SKM-1 (cell line): ENCODE measurements around the gene GLT8D2.

Source experiments
- DNase-seq: peaks from one replicate; lab custom pipeline; 2025; ENCODE audit not compliant: unreplicated experiment; lab: John Stamatoyannopoulos, UW

GLT8D2 gene

DNA sequence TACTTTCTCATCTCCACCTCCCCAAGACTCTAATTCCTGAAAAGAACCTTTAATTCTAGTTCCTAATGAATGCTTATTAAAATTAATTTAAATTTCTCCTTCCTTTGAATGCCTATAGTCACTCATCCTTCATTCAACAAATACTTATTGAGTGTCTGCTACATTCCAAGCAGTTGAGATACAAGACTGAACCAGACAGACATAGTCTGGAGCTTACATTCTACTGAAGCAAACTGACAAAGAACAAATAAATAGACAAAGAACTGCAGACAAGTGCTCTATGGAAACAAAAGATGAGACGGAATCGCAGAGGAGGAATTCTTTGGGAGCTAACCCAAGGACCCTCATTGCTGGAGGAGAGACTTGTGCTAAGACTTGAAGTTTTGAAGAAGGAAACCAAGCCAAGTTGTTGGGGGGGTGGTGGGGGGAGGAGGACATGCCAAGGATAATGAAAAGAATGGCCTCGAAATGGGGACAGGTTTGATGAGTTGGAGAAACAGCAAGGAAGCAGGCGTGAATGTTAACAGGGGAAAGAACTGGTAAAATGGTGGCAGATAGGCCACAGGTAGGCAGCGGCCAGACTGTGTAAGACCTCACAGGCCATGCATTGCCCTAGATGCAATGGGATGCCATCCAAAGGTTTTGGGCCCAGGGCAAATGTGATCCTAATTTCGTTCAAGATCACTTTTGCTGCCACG lies 94.0 kb downstream of the GLT8D2 start:
- DNase-seq, result no peak

DNA sequence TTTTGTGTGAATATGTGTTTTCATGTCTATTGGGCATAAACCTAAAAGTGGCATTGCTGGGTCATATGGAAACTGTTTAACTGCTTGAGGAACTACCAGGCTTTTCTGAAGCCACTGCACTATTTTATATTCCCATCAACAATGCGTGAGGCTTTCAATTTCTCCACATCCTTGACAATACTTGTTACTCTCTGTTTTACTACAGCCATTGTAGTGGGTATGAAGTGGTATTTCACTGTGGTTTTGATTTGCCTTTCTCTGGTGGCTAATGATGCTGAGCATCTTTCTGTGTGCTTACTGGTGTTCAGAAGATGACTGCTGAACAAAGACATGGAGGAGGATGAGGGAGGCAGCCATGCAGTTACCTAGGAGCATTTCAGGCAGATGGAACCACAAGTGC lies 97.5 kb downstream of the GLT8D2 start:
- DNase-seq, result no peak

DNA sequence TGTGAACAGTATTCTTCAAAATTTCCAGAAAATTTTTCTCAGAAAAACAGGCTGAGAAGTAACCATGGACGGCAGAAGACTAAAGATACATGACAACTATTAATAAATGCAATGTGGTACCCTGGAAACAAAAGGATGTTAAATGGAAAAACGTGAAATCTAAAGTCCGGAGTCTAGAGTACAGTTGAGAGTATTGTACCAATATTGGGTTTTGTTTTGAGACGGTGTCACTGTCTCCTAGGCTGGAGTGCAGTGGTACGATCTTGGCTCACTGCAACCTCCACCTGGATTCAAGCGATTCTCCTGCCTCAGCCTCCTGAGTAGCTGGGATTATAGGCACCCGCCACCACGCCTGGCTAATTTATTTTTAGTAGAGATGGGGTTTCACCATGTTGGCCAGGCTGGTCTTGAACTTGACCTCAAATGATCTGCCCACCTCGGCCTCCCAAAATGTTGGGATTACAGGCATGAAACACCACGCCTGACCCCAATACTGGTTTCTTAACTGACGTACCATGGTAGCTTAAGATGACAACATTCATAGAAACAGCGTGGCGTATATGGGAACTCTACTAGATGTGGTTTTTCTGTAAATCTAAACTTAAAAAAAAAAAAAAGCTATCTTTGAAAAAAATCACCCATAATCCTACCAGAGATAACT lies 101.1 kb downstream of the GLT8D2 start:
- DNase-seq, result no peak

DNA sequence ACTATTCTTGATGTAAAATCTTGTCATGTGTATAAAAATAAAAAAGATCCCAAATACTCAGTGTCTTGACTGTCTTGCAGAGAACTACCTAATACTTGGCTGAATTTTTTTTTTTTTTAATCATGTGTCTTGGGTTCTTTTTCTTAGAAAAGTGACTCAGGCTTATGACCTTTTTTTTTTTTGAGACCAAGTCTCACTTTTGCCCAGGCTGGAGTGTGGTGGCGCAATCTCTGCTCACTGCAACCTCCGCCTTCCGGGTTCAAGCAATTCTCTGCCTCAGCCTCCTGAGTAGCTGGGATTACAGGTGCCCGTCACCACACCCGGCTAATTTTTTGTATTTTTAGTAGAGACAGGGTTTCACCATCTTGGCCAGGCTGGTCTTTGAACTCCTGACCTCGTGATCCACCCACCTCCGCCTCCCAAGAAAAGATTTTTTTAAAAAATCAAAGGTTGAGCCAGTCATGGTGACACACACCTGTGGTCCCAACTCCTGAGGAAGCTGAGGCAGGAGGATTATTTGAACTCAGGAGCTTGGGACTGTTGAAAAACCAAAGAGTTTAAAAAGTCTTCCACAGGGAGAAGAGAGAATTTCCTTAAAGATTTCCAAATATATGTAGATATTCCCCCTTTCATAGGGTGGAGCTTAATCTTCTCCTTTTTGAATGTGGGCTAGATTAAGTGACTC lies 102.0 kb downstream of the GLT8D2 start:
- no peak for DNase-seq

GRCh38 chr12:103944964-103945363 lies 105.0 kb downstream of the GLT8D2 start:
- DNase-seq, result no peak
